Measurements from ENCODE around the gene TSPAN4. TPM values are rescaled to one million over a fixed set of nuclear protein-coding genes. Genes with fewer than 3 reads are reported as not detected.

TSPAN4 gene
- total and polyA plus RNA-seq, 9 of the 15 experiments (the other 6 are each of a cell fraction or from before 2014, with no cell fraction given), result 0.07 to 31.0 (median 15.7) TPM

DNA sequence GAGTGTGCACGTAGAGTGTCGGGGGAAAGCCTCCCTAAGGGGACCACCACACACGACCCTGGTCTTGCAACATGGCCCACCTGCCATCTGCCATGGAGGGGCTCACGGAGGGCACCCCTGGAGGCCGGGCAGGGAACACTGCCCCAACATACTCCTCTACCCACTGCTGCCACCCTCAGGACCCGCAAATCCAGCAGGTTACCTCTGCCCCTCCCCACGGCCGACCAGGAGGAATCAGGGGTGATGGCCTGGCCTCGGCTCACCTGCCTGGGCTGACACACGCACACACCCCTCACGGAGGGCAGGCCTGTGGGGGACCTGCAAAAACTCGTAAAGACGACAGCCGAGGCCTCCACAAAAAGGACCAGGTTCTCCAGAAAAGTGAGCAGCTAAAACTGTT is 37.8 kb downstream of the TSPAN4 start:
- Histone ChIP-seq H3K36me3 (ENCODE audit: control insufficient read depth, insufficient read depth, low read length) (peaks cover 65% of the 10 kb centered on the region; the same call in 2 of the 3 replicates), H3K79me2 (ENCODE audit: control insufficient read depth, insufficient read depth, low read length) (no peaks in the 10 kb centered on the region), H3K27ac (ENCODE audit: extremely low read depth, low read depth, low read length) (no peak overlapping the region), H2AFZ (ENCODE audit: low read depth, low read length) (no peak overlapping the region), H3K9me1 (ENCODE audit: control insufficient read depth, insufficient read depth, low read length) (peaks cover 17% of the 10 kb centered on the region), H3K27me3 (ENCODE audit: control insufficient read depth in 2 of 2, insufficient read depth in 2 of 2, low read length in 2 of 2) (no peaks in the 10 kb centered on the region), H3K9me3 (replicated peaks; ENCODE audit: control insufficient read depth, insufficient read depth, low read depth, low read length) (no peaks in the 10 kb centered on the region), H4K20me1 (replicated peaks; ENCODE audit: control insufficient read depth, insufficient read depth, low read length) (peaks cover 21% of the 10 kb centered on the region), H3K4me3 (no peak overlapping the region), H3K4me2 (ENCODE audit: insufficient read depth, low read length) (no peak overlapping the region), H3K9ac (ENCODE audit: insufficient read depth in 1 of 2, low read depth in 2 of 2, low read length in 2 of 2) (no peak overlapping the region; a peak in 1 of 4 replicates), H3K4me1 (replicated peaks in 1 of 2; ENCODE audit: control insufficient read depth in 2 of 2, insufficient read depth in 2 of 2, low read length in 2 of 2) (peaks cover 26 to 59% of the 10 kb centered on the region in 2 experiments; a peak in 4 of 5 replicates)
- in situ Hi-C loops (cut with MboI) (no loop called here), intact Hi-C loops (cut with micrococcal nuclease) (no loop called here)
- 85% methylated on average over 14 of the region's 14 CpGs for WGBS (ENCODE audit: insufficient coverage, low coverage, missing lambda C conversion rate)
- CTCF ChIA-PET (ENCODE audit: low intra/inter-chr PET ratio), result no interaction called here
- no peak for DNase-seq (ENCODE audit: extremely low read depth in 1 of 4, low spot score in 3 of 4)
- POLR2A ChIA-PET, result no interaction called here
- TF ChIP-seq FOXO4 (CRISPR knock-in tag; IDR thresholded peaks at IDR 0.05) (no peak), PCBP1 (IDR thresholded peaks at IDR 0.05; ENCODE audit: low read depth, low read length, poor library complexity, severe bottlenecking) (no peak)
- TF ChIP-seq, protein P1, sequence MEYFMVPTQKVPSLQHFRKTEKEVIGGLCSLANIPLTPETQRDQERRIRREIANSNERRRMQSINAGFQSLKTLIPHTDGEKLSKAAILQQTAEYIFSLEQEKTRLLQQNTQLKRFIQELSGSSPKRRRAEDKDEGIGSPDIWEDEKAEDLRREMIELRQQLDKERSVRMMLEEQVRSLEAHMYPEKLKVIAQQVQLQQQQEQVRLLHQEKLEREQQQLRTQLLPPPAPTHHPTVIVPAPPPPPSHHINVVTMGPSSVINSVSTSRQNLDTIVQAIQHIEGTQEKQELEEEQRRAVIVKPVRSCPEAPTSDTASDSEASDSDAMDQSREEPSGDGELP (CRISPR knock-in tag; IDR thresholded peaks at IDR 0.05; ENCODE audit: borderline replicate concordance), result no peak
- TF ChIP-seq, protein P2, sequence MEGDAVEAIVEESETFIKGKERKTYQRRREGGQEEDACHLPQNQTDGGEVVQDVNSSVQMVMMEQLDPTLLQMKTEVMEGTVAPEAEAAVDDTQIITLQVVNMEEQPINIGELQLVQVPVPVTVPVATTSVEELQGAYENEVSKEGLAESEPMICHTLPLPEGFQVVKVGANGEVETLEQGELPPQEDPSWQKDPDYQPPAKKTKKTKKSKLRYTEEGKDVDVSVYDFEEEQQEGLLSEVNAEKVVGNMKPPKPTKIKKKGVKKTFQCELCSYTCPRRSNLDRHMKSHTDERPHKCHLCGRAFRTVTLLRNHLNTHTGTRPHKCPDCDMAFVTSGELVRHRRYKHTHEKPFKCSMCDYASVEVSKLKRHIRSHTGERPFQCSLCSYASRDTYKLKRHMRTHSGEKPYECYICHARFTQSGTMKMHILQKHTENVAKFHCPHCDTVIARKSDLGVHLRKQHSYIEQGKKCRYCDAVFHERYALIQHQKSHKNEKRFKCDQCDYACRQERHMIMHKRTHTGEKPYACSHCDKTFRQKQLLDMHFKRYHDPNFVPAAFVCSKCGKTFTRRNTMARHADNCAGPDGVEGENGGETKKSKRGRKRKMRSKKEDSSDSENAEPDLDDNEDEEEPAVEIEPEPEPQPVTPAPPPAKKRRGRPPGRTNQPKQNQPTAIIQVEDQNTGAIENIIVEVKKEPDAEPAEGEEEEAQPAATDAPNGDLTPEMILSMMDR (IDR thresholded peaks at IDR 0.05 in 2 of 3, conservative IDR thresholded peaks at IDR 0.05 in 1 of 3; ENCODE audit: insufficient read depth in 2 of 3, low read depth in 1 of 3, low read length in 3 of 3), result peak in 1 of 3 experiments; percentile 38; a peak in 3 of 6 replicates
- BruUV-seq (replicated peaks), result no TSS peak
- no peak for ATAC-seq
- no peak for FAIRE-seq

All from K562 (cell line).